Measurements from ENCODE around the gene BIRC3. TPM values are rescaled to one million over a fixed set of nuclear protein-coding genes. Genes with fewer than 3 reads are reported as not detected.
A peak's percentile ranks its signal among the peaks of the same experiment; 100 is the strongest.

Gene BIRC3
- total RNA-seq, 1 donor from 2014 or later, result 23.0 TPM

- peak overlapping the region; percentile 98 for H3K27ac ChIP-seq
- peak overlapping the region; percentile 86 for H3K4me3 ChIP-seq
- intact Hi-C loops (cut with DNase I), result no loop called here
- H3K9me3 ChIP-seq, result no peaks in the 10 kb centered on the region
- peaks cover 15% of the 10 kb centered on the region for H3K36me3 ChIP-seq
- no peak for DNase-seq
- no peak for TF ChIP-seq CTCF (IDR thresholded peaks at IDR 0.05)
- H3K4me1 ChIP-seq, result peaks cover 19% of the 10 kb centered on the region
- no peaks in the 10 kb centered on the region for H3K27me3 ChIP-seq
- ATAC-seq, result no peak
Measured at GRCh38 chr11:102346456-102346747, 29.1 kb downstream of the BIRC3 start.

GRCh38 chr11:102346748-102347461, 29.6 kb downstream of the BIRC3 start, which contains the start of gene BIRC2:
TSS of gene BIRC2 (plus strand) at chr11:102347214. CDS start at chr11:102349855, 2,641 bp downstream.
- peak; percentile 72 for TF ChIP-seq CTCF (IDR thresholded peaks at IDR 0.05)
- DNase-seq (peak; percentile 97), ATAC-seq (peak; percentile 98)
- peak within 1 kb of the TSS; percentile 98 for H3K27ac ChIP-seq
- intact Hi-C loops (cut with DNase I), result no loop called here
- H3K27me3 ChIP-seq, result no peaks in the 10 kb centered on the region
- H3K4me1 ChIP-seq, result peaks cover 19% of the 10 kb centered on the region
- H3K36me3 ChIP-seq, result peaks cover 15% of the 10 kb centered on the region
- no peaks in the 10 kb centered on the region for H3K9me3 ChIP-seq
- peak within 1 kb of the TSS; percentile 86 for H3K4me3 ChIP-seq

- Histone ChIP-seq H3K9me3 (no peaks in the 10 kb centered on the region), H3K27me3 (no peaks in the 10 kb centered on the region), H3K4me1 (peaks cover 19% of the 10 kb centered on the region), H3K27ac (peak overlapping the region; percentile 98), H3K36me3 (peaks cover 15% of the 10 kb centered on the region), H3K4me3 (peak overlapping the region; percentile 86)
- ATAC-seq (peak; percentile 7), DNase-seq (no peak)
- no peak for TF ChIP-seq CTCF (IDR thresholded peaks at IDR 0.05)
- intact Hi-C loops (cut with DNase I), result no loop called here
Measured at GRCh38 chr11:102347462-102348370, 30.4 kb downstream of the BIRC3 start.

GRCh38 chr11:102357116-102357515, 39.8 kb downstream of the BIRC3 start:
- H3K4me1 ChIP-seq, result no peaks in the 10 kb centered on the region
- no peak for TF ChIP-seq CTCF (IDR thresholded peaks at IDR 0.05)
- intact Hi-C loops (cut with DNase I), result no loop called here
- ATAC-seq (no peak), DNase-seq (no peak)
- no peaks in the 10 kb centered on the region for H3K27me3 ChIP-seq
- no peak overlapping the region for H3K27ac ChIP-seq
- peaks cover 35% of the 10 kb centered on the region for H3K36me3 ChIP-seq
- H3K9me3 ChIP-seq, result no peaks in the 10 kb centered on the region
- no peak overlapping the region for H3K4me3 ChIP-seq

- DNase-seq (no peak), ATAC-seq (no peak)
- Histone ChIP-seq H3K27ac (no peak overlapping the region), H3K36me3 (peaks cover 50% of the 10 kb centered on the region), H3K9me3 (no peaks in the 10 kb centered on the region), H3K4me1 (no peaks in the 10 kb centered on the region), H3K4me3 (no peak overlapping the region), H3K27me3 (no peaks in the 10 kb centered on the region)
- intact Hi-C loops (cut with DNase I), result no loop called here
- TF ChIP-seq CTCF (IDR thresholded peaks at IDR 0.05), result no peak
Measured at GRCh38 chr11:102359372-102359771, 42.1 kb downstream of the BIRC3 start.
